ENCODE results near the gene TCP1.
"Not testable (repeated sequence)": the region's sequence is repeated elsewhere in the genome, so short reads cannot be mapped to it uniquely, and the experiment has no call there.

TCP1 gene

DNA sequence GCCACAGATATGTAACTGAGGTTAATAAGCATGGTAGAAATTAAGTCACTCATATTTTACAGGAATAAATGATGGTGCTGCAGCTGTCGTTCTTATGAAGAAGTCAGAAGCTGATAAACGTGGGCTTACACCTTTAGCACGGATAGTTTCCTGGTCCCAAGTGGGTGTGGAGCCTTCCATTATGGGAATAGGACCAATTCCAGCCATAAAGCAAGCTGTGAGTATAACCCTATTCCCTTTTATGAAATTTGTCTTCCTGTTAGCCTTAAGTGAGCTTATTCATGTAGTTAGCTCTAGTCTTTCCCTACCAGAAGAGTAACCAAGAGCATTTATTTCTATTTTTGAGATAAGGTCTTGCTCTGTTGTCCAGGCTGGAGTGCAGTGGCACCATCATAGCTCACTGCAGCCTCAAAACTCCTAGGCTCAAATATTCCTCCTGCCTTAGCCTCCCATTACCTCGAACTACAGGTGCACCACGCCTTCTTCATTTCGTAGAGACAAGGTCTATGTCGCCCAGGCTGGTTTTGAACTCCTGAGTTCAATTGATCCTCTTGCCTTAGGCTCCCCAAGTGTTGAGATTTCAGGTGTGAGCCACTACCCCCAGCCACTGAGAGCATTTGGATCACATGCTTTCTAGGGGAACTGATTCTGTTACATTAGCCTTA lies 12.0 kb downstream of the TCP1 start:
- no peak for DNase-seq (ENCODE audit: low read depth in 2 of 2)

DNA sequence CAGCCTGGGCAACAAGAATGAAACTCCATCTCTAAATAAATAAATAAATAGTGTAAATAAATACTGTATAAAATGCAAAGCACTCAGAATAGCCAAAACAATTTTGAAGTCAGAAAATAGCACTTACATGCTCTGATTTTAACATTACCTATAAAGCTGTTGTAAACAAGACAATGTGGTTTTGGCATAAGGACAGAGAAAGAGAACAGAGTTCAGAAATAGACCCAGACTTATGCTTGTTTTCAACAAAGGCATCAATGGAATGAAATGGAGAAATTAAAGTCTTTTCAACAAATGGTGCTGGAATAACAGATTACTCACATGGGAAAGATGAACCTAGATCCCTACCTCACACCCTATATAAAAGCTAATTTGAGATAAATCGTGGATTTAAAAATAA lies 17.2 kb downstream of the TCP1 start:
- no peak for DNase-seq (ENCODE audit: low read depth in 2 of 2)

DNA sequence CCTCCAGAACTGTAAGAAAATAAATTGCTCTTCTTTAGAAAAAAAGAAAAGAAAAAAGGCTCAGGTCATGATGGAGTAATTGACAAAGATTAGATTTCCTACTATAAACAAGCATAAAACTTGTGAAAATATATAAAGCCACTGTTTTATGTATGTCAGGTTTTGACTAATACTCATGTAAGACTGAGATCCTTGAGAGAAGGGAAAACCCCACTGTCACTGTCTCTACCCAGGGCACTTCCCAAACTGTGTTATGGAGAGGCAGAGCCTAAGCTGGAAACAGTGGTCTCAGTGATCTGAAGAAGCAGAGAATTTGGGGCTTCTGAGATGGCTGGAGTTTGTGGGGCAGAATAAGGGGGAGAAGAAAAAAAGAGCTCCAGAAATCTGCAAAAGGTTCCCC lies 19.9 kb downstream of the TCP1 start:
- no peak for DNase-seq (ENCODE audit: low read depth in 2 of 2)

DNA sequence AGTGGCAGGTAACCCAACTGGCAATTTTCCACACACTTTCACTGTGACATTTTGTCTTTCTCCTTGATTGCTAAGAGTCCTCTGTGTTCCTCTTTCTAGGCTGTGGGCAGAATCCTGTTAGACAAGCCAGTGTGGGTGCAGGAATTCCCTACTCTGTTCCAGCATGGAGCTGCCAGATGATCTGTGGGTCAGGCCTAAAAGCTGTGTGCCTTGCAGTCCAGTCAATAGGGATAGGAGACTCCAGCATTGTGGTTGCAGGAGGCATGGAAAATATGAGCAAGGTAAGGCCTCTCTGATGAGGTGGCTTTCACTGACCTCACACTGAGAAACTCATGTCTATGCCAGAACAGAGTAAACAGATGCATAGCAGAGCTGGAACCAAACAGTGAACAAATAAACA lies 22.5 kb downstream of the TCP1 start:
- no peak for DNase-seq (ENCODE audit: low read depth in 2 of 2)

DNA sequence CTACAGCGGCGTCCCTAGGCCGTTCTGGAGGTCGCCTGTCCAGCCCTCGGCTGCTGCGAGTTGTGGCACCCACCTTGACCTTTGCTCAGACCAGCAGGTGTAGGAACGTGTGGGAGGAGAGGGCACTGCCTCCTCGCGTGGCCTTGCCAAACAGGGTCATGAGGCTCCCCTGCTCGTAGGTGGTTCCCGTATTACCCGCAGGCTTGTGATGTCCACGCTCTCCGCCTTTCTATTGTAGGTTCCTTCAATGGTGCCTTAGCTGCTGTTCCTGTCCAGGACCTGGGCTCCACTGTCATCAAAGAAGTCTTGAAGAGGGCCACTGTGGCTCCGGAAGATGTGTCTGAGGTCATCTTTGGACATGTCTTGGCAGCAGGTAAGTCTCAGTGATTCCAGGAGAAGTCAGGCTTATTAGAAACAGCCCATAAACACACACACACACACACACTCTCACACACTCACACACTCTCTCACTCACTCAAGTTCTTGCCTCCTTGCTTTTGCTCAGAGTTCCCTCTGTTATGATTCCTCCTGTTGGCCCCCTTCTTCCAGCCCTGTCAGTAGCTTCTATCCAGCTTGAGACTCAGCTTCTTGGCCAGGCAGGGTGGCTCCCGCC lies 26.6 kb downstream of the TCP1 start:
- no peak for DNase-seq (ENCODE audit: low read depth in 2 of 2)

DNA sequence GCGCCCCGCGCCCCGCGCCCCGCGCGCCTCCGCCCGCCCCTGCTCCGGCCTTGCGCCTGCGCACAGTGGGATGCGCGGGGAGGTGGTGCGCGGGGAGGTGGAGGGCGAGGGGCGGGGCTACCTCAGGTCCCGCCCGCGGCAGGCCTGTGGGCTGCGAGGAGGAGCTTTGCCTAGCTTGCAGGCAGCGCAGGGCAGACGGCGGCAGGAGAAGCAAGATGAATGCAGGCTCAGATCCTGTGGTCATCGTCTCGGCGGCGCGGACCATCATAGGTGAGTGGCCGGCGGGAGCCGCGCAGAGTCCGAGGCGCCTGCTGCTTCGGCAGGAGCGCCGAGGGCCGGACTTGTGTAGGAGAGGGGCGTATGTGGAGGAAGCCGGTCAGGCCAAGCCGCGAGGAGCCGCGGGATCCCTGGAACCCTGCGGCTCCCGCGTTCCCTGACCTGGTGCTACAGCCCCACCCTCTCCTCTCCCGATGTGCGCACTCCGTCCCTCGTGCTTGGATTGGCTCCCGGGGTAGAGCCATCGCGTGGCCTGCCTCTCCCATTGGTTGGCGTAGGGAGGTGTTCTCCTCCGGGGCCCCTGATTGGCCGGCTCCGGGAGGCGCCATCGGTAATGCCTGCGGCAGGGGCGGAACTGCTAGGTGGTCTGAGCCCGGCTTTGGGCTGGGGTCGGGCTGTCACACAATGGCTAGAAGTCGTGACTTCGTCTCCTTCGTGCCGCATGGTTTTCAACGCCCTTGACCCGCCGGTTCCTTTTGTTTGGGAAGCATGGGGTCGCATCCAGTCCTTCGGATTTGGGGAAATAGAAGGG lies 27.3 kb downstream of the TCP1 start, which contains the start of gene ACAT2:
Gene ACAT2 (plus strand): TSS at position 173 of the 808 bp plus-strand sequence. CDS start 43 bp downstream, at position 216.
- DNase-seq (ENCODE audit: low read depth in 2 of 2) = peak; percentile 90

DNA sequence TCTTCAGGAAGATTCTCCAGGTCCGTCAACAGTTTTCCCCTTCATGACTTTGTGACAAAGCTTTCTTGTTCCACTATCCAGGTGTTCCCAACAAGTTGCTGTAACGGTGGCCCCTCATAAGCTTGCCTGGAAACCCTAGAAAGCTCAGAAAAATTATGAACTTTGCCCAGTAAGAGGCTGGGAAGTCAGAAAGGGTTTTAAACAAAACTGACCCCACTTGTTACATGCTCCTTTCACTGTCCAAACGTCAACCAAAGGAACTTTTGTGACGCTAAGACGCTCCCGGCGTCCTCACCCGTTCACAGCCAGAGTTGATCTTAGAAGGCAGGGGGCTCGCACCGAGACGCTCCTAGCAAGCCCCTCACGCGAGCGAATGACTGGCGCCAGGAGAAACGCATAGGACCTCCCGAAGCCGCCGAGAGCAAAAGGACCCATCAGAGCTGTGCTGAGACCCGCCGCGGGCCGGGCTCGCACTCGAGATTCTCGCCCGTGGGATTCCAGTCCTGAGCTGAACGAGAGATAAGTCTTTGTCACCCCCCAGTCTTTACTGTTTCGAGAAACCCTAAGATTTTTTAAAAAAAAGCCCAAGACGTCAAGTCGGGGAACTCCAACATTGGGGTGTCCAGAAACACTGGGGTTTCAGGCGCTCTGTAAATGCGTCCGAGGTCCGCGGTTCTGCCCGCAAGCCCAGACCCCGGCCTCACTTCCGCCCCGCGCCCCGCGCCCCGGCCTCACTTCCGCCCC lies 28.1 kb downstream of the TCP1 start:
- DNase-seq (ENCODE audit: low read depth in 2 of 2) = no peak

DNA sequence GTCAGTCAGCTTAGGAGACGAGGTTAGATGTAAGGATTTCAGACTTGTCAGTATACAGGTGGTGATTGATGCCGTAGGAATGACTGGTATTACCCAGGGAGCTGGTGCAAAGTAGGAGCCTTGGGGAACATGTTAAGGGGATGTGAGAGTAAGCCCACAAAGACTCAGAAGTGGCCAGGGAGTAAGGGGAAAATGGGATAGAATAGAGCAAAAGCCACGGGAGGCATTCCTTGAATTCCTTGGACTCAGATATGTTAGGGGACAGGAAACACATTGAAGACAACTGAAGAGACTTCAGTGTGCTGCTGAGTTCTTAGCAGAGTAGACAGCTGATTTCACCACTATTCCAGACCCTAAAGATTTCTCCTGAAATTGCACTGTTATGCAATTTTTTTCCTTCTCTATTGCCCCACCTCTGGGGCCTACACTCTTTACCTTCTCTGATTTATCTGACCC lies 28.8 kb downstream of the TCP1 start:
- DNase-seq (ENCODE audit: low read depth in 2 of 2) = peak; percentile 80

DNA sequence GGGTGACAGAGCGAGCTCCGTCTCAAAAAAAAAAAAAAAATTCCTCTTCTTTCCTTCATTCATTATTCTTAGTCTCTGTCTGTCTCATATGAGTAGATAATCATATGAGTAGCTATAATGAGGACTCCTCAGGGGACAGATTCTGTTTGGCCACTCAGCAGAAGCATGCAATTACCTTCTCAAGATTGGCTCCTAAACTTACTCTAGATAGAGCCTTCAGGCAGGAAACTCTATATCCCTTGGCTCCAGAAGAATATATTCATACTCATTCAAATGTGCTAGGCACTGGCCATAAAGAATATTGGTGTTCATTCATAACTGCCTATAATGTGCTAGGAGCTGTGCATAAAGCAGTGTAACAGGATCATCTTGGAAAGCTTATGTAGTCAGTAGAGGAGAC lies 29.8 kb downstream of the TCP1 start:
- DNase-seq (ENCODE audit: low read depth in 2 of 2) = no peak

DNA sequence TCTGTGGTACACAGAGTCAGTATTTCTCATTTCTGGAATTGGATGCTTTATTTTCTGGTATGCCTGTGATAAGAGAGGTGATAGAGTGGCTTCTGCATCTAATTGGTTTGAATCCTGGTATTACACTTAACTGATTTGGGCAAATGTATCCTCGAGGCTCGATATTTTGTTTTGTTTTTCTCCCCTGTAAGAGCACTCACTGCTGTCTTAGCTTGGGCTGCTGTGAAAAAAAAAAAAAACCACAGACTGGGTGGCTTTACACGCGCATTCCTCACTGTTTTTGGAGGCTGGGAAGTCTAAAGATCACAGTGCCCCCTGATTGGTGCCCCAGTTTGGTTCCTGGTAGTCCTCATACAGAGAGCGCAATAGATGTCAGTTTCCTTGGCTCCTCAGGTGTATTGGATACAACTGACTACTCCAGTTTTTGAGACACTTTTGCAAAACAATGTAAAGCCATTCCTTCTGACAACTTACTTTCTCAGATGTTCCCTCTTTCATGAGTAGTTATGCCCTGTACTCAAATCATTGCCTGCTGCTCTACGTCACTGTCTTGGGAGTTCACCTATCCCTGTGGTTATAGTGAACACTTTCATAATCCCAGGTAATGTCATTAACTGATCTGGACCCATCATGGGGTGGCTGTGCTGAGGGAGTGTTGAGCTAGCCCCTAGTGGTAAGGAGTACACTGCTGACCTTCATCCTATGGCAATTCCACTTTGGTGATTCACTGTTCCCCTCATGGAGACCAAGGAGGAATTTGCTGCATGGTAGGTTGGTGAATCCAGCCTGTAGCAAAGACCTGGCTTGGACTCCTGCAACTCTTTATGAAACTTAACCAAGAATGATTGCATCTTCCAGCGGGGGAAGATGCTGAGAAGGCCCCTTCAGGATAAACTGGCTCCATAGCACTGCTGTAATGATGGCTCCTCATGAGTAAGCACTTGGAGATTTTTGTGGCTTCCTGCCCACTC lies 31.1 kb downstream of the TCP1 start:
- DNase-seq (ENCODE audit: low read depth in 2 of 2) = peak; percentile 48 to 56

DNA sequence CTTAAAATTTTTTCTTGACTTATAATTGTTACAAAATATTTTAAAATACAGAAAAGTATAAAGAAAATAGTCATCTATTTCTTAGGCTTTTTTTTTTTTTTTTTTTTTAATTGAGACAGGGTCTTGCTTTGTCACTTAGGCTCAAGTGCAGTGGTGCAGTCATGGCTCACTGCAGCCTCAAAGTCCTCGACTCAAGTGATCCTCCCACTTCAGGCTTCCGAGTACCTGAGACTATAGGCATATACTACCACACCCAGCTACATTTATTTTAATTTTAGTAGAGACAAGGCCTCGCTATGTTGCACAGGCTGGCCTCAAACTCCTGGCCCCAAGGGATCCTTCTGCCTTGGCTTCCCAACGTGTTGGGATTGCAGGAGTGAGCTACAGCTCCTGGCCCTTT lies 32.9 kb downstream of the TCP1 start:
- DNase-seq (ENCODE audit: low read depth in 2 of 2) = no peak

DNA sequence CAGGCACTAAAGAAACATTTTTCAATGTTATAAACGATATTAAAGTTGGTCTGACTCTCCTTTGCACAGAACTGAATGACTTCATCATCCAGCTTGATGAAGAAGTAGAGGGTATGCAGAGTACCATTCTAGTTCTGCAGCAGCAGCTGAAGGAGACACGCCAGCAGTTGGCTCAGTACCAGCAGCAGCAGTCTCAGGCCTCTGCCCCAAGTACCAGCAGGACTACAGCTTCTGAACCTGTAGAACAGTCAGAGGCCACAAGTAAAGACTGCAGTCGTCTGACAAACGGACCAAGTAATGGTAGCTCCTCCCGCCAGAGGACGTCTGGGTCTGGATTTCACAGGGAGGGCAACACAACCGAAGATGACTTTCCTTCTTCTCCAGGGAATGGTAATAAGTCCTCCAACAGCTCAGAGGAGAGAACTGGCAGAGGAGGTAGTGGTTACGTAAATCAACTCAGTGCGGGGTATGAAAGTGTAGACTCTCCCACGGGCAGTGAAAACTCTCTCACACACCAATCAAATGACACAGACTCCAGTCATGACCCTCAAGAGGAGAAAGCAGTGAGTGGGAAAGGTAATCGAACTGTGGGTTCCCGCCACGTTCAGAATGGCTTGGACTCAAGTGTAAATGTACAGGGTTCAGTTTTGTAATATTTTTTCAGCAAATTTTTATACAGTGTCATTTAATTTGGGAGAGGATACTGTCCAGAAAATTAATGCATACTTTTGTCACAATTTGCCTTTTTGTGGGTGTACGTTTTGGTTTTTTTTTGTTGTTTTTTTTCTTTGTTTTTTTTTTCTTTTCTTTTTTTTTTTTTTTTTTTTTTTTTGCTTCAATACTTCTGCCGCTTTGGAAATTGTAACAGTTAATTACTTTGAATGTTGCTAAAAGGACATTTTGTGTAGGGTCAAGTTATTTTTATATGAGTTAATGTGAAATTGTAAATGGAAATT lies 34.2 kb downstream of the TCP1 start:
- no peak for DNase-seq (ENCODE audit: low read depth in 2 of 2)

DNA sequence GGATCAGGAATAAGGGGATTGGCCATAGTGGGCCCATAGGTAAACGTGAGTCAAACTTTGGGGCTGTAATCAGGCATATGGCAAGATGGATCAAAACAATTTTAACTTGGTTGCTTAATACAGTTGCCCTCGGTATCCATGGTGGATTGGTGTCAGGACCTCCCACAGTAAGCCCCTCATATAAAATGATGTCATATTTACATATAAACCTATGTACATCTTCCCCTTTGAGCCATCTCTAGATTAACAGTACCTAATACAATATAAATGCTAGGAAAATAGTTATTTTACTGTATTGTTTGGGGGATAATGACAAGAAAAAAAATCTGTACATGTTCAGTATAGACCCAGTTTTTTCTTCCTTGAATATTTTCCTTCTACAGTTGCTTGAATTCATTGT lies 35.0 kb downstream of the TCP1 start:
- no peak for DNase-seq (ENCODE audit: low read depth in 2 of 2)

DNA sequence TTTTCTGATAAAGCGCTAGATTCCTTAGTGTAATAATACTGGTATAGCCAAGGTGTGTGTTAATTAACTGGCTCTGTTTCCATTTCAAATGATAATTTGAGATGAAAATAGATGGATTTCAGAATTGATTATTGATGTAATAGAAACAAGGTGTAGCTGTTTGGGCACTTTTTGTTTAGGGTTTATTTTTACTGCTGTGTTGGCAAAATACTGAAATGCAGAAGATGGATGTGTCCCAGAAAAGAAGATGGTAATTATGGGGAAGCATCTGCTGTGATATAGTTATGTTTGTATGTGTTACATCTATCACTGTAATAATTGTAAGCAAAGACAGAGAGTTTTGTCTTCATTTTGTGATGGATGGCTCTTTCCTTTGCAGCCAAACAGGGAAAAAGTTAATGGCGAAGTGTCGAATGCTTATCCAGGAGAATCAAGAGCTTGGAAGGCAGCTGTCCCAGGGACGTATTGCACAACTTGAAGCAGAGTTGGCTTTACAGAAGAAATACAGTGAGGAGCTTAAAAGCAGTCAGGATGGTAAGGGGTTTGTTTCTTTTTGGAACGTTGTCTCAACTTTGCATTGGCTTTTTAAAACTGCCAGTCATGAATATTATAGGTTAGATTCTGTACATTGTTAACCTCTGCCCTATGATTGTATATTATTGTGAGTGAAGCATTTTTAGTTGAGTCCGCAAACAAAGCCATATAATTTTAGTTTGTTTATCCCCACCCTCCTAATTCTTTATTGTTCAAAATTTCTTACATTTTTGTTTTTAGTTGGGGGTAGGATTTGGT lies 36.1 kb downstream of the TCP1 start:
- DNase-seq (ENCODE audit: low read depth in 2 of 2) = no peak

DNA sequence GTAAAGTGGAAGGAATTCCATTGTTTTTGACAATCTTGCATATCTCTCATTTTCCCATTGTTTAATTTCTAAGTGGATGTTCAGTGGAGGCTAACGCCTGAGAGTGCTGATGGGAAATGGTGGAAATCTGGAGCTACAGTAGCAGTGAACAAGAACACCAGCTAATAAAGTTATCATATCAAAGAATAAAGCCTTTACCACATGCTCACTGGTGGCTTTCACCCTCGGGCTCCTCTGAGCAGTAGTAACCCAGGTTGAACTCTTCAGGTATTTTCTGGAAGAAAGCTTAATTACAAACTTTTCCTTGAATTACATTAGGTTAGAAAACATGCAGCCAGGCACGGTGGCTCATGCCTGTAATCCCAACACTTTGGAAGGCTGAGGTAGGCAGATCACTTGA lies 38.0 kb downstream of the TCP1 start:
- no peak for DNase-seq (ENCODE audit: low read depth in 2 of 2)

DNA sequence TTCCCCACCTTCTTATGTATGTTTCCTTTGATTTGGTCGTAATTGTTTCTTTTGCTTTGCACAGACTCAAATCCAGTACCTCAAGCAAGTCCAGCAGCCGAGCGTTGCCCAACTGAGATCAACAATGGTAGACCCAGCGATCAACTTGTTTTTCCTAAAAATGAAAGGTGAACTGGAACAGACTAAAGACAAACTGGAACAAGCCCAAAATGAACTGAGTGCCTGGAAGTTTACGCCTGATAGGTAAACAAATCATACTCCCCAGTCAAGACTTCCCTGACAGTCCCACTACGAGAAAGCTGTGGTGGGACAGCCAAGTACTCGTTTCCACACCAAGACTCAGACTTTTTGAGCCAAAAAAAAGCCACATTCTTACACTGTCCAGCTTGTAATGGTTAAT lies 41.3 kb downstream of the TCP1 start:
- DNase-seq (ENCODE audit: low read depth in 2 of 2) = not testable (repeated sequence)

DNA sequence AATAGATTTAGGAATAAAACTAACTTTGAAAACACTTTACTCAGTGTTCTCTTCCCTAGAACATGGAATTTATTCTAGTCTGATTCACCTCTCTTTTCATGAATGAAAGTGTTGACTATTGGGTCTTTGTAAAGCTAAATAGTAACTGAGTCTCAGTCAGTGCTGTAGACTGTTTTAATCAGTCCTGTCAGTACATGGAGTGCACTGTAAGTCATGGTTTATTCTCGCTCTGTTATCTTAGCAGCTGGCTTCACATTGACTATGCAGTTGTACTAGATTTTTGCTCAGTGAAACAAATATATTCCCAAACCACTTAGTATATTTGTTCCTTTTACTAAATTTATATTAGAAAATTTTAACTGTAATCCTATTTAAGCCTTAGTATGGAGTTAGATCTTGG lies 42.6 kb downstream of the TCP1 start:
- DNase-seq (ENCODE audit: low read depth in 2 of 2) = no peak

DNA sequence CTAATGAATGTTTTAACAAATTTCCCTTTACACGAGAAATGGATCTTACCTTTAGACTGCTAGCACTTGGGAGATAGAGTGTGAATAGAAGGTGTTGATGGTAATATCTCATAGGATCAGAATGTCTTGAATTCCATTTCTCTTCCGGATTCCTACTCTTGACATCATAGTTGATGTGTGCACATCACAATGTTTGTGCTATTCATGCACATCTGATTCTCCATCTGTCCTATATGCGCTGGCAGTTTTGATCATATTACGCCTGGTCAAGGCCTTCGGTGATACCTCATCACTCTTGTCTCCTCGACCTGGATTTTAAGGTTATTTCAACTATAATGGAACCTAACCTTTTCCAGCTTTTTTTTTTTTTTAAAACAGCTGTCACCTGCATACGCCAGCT lies 44.3 kb downstream of the TCP1 start:
- DNase-seq (ENCODE audit: low read depth in 2 of 2) = no peak

DNA sequence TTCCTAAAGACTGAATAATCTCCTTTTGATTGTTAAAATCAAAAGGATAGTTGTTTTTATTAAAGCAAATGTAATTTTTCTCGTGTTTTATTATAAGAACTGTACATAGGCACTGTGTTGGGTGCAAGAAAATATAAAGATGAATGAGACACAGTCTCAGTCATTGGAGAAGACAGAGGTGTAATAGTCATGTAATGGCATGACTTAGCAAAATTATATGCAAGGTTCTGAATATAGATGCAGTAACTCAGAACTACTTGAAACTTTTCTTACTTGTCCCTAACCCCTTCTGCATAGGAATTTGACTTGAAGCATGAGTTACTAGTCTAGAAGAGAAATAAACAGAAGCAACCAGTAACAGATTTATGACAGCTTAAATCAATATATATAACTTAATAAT lies 47.2 kb downstream of the TCP1 start:
- no peak for DNase-seq (ENCODE audit: low read depth in 2 of 2)
